DMS114 treated with DMSO at 0.1 percent for 48 hours (cell line): Measurements from ENCODE around the gene KCNIP4.

Experiments used
- DNase-seq: peaks from one replicate; lab custom pipeline; 2025; ENCODE audit not compliant: unreplicated experiment; lab: John Stamatoyannopoulos, UW

KCNIP4 gene

GRCh38 chr4:21901831-21902230, 46.7 kb downstream of the KCNIP4 start:
- DNase-seq, result no peak

DNA sequence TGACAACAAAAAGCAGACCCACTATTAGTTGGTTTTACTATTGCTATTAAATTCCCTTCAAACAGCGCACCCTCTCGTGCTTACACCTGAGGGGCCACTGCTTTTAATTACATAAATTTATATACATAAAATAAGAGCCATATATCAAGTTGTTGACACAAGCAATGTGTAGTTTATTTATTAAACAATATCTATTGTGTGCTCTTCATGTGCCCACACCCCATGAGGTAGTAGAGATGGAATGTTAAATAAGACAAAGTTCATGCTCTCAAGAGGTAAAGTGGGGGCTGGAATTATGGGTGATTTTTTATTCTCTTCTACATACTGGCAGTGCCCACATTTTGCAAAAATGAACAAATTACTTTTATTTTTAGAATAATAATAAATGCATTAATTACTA, 47.3 kb downstream of the KCNIP4 start:
- DNase-seq, result no peak

DNA sequence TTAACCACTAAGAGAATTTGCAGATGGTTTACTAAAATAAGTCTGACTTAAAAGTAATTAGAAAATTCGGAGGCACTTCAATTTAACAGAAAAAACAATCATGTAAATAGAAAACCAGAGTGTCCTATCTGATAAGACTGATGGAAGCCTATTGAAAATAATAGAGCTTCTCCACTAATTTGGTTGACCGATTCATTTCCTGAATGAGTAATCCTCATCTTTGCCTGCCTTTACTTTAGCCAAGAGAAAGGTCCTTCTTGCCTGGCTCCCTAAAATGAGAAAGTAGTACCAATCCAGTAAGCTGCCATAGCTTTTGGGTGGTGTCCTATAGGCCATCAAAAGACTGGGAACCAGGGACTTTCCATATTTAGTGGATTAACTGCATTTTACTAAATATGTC, 48.4 kb downstream of the KCNIP4 start:
- no peak for DNase-seq

DNA sequence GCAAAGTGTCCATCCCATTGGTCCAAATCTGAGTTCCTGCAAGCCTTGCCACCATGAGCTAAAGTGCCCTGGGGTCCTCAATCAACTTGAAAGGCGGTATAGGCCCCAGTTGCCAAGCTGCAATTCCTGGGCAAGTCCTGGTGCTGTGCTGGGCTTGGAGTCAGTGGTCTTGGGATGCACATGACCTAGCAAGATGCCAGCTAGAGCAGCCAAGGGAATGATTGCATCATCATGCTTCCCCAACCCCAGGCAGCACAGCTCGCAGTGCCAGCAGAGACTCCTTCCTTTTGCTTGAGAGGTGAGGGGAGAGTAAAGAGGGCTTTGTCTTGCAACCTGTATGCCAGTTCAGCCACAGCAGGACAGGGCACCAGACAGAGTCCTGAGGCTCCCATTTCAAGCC, 50.5 kb downstream of the KCNIP4 start:
- DNase-seq, result no peak

GRCh38 chr4:21896767-21897166, 51.8 kb downstream of the KCNIP4 start:
- DNase-seq, result no peak

GRCh38 chr4:21893136-21893535, 55.4 kb downstream of the KCNIP4 start:
- no peak for DNase-seq

DNA sequence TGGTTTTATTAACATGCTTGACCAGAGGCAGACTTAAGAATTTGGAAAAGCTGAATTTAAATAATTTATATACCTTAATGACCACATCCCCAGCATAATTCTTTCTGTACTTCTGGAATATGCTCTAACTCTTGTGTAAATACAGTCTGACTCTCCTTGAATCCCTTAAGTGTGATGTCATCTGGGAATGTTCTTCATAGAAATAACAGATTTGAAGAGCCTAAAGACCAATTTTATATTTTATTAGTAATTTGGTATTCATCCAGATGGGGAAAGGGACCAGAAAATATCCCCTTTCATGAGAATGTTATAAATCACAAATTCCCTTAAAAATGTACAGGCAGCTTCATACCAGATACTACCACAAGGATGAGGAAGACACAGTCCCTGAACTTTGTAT, 58.3 kb downstream of the KCNIP4 start:
- DNase-seq, result no peak

DNA sequence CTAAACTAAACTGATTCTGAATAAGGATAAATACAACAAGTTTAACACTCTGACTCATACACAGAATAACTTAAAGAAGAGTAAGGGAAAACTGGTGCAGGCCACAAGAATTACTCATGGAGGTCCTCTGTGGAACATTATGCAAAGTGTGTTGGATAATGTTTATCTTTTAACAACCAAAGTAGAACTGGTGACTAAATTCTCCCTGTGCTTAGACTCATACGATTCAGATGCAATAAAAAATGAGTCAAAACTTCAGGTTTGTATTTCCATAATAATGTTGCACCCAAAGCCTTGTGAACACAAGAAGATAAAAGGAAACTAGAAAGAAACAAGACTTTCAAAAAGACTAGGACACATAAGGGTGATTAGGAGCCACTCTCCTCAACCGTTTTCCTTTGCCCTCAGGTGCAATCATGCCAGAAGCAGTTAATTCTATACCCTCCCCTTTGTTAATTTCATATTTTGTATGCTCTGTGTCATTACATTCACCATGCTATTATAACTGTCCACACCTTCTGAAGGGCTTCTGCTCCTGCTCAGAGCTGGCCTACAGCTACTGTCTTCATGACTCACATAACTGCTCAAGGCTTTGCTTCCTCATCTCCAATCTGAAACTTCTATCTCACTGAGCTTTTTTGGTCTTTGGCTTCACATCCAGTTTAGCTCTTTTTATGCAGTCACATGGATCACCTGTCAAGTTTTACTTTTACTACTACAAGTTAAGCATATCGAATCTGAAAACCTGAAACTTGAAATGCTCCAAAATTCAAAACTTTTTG, 60.2 kb downstream of the KCNIP4 start:
- DNase-seq, result no peak

DNA sequence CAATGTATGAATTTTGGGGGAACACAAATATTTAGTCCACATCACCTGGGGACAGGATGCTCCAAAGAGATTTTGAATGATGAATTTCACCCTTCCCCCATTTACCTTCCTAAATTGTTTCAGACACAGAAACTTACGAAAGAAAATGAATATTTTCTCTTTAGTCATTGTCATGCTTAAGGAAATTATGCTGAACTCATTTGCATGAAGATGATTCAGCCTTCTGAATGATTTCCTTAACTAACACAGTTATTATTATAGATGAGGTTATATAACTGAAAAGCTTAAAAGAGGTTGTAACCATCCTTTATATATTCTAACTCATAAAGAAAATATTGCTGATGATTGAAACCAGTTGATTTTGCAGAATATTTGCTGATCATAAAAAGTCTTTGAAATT, 61.1 kb downstream of the KCNIP4 start:
- no peak for DNase-seq

GRCh38 chr4:21885770-21886169, 62.8 kb downstream of the KCNIP4 start:
- no peak for DNase-seq

- no peak for DNase-seq
These were observed 63.3 kb downstream of the KCNIP4 start for GRCh38 chr4:21885241-21885640.

- no peak for DNase-seq
These were observed 64.0 kb downstream of the KCNIP4 start for GRCh38 chr4:21884615-21885014.

GRCh38 chr4:21882051-21882839, 66.3 kb downstream of the KCNIP4 start:
- DNase-seq, result no peak

DNA sequence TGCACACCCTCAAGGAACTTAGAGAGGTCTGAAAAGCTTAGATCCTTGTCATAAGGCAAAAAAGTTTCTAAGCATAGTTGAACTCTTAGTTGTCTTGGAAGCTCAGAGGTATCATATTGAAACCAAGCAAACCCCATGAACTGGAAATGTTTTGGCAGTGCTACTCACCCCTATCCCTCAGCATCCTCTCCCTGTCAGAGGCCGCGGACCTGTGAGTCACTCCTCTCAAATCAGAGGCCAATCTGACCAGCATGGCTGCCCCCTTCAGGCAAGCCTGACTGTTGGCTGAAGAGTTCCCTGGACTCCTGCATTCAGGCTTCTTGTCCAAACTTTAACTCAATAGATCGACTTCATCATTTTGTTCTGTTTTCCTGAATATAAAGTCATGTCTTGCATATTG, 69.4 kb downstream of the KCNIP4 start:
- no peak for DNase-seq

DNA sequence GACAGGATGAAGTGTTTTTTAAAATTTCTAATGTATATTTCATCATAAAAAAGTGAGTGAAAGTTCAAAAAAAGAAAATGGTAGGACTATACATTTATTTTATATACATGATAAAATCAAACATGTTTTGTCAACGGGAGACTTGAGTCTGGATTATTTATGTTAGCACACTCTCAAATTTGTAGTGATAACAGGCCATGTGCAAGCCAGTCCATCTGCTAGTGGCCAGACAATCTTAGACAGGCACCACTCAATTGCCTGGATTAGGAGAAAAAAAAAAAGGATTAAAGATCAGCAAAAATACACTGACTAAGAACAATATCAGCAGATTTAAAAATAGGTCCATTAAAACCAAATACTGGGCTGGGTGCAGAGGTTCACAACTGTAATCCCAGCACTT, 71.9 kb downstream of the KCNIP4 start:
- no peak for DNase-seq

- no peak for DNase-seq
These were observed 75.4 kb downstream of the KCNIP4 start for GRCh38 chr4:21873145-21873544.

GRCh38 chr4:21872101-21872500, 76.5 kb downstream of the KCNIP4 start:
- no peak for DNase-seq

DNA sequence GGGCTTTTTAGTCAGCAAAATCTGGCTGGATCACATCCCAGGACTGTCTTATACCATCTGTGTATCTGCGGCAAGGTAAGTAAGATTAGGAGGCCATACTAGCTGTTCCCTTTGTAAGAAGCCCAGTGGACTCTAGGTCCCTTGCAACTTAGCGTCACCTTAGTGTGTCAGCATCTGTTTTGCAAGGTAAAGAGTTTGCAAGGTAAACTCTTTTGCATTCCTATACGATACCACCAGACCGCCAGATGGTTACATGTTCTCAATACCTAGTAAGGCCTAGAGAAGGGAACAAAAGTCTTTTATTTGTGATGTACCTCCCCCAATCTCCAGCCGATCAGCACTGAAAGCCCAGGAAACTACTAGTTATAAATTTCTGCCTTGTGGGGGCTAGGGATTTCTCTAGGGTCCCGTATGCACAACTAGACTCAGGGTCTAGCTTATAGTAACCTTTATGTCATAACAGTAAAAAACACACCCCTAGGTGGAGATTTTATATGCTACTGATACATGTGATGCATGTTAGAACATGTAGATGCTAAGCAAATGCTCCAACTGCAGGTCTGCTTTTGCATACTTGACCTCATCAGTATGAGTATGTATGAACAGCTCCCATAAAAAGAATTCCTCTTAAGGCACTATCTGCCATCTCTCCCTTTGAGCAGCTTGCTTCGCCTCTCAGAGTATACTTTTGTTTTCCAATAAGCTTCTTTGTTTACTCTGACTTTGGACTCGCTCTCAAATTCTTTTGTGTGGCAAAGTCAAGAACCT, 78.4 kb downstream of the KCNIP4 start:
- DNase-seq, result no peak

DNA sequence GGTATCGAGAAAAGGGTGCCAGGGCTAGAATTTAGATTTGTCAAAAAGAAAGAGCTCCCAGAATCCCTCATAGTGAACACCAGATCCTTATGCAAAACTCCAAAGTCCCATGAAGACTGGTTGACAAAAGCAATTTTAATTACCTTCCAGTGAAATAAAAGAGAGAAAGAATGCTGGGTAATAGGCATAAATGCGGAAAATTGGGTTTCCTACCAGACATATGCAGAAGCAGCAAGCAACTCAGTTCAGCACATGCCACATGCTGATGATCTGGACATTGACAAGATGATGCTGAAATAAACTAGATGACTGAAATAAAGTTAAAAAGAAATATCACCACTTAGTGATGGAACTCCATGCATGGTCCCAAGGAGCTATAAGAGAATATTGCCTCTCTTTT, 83.9 kb downstream of the KCNIP4 start:
- no peak for DNase-seq

DNA sequence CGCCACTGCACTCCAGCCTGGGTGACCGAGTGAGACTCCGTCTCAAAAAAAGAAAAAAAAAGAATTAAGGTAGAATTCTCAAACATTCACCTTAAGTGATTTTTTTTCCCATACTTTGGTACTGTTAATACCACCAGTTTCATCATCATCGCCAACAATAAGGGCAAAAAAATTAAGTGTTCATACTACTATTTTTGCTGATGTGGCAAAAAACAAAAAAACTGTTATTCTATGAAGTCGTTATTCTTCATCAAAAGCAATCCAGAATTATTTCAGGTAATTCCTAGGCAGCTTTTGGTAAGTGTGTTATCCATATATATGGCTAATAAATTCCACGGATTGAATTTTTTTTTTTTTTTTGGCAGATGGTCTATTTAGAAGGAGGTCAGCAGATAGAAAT, 85.7 kb downstream of the KCNIP4 start:
- no peak for DNase-seq

GRCh38 chr4:21858971-21859370, 89.6 kb downstream of the KCNIP4 start:
- no peak for DNase-seq

- no peak for DNase-seq
These were observed 91.8 kb downstream of the KCNIP4 start for GRCh38 chr4:21856754-21857153.
